Effector memory CD8-positive, alpha-beta T cell (primary cell): ENCODE measurements around the gene CUEDC2.

Experiments used
- ATAC-seq: fragments of 150-1000 bp; cut with Tn5 transposase; replicated peaks from 2 replicates; pipeline ENCODE4 v1.10.0; 2021; ENCODE audit warnings: mild to moderate bottlenecking, moderate library complexity
- DNase-seq, 3 experiments: peaks; one replicate each; pipeline ENCODE4 v3.0.0; 2021
- H3K27ac Mint-ChIP-seq, 2 donors: one replicate each; pipeline ENCODE4 v1.8.0; 2022; ENCODE audit warnings: mild to moderate bottlenecking in 2 of 2, mixed read lengths in 2 of 2, moderate library complexity in 2 of 2
- H3K27me3 Mint-ChIP-seq, 2 donors: one replicate each; pipeline ENCODE4 v1.8.0; 2022; ENCODE audit warnings: mixed read lengths in 2 of 2
- H3K36me3 Mint-ChIP-seq: one replicate; pipeline ENCODE4 v1.8.0; 2022; ENCODE audit warnings: mild to moderate bottlenecking, moderate library complexity, mixed read lengths; ENCODE audit not compliant: insufficient read depth
- H3K4me1 Mint-ChIP-seq, 2 donors: one replicate each; pipeline ENCODE4 v1.8.0; 2022; ENCODE audit warnings: low read depth in 2 of 2, mixed read lengths in 2 of 2
- H3K4me3 Mint-ChIP-seq, 2 donors: one replicate each; pipeline ENCODE4 v1.8.0; 2022; ENCODE audit warnings: mild to moderate bottlenecking in 2 of 2, mixed read lengths in 2 of 2, moderate library complexity in 2 of 2
- H3K9me3 Mint-ChIP-seq, 2 donors: one replicate each; pipeline ENCODE4 v1.8.0; 2022; ENCODE audit warnings: mixed read lengths in 2 of 2

The CUEDC2 gene

GRCh38 chr10:102382871-102383270, 49.5 kb downstream of the CUEDC2 start:
- Mint-ChIP-seq H3K27ac (no peak overlapping the region), H3K4me1 (no peaks in the 10 kb centered on the region), H3K9me3 (no peaks in the 10 kb centered on the region), H3K27me3 (no peaks in the 10 kb centered on the region), H3K36me3 (peaks cover 47% of the 10 kb centered on the region), H3K4me3 (no peak overlapping the region)
- DNase-seq, result no peak
- no peak for ATAC-seq

GRCh38 chr10:102381983-102382382, 50.4 kb downstream of the CUEDC2 start:
- ATAC-seq, result no peak
- Mint-ChIP-seq H3K27me3 (no peaks in the 10 kb centered on the region), H3K27ac (no peak overlapping the region), H3K4me3 (no peak overlapping the region), H3K9me3 (no peaks in the 10 kb centered on the region), H3K4me1 (no peaks in the 10 kb centered on the region), H3K36me3 (peaks cover 56% of the 10 kb centered on the region)
- no peak for DNase-seq

GRCh38 chr10:102379383-102379782, 53.0 kb downstream of the CUEDC2 start:
- Mint-ChIP-seq H3K27ac (no peak overlapping the region), H3K9me3 (no peaks in the 10 kb centered on the region), H3K4me1 (no peaks in the 10 kb centered on the region), H3K36me3 (peaks cover 61% of the 10 kb centered on the region), H3K4me3 (no peak overlapping the region), H3K27me3 (no peaks in the 10 kb centered on the region)
- ATAC-seq, result no peak
- no peak for DNase-seq

GRCh38 chr10:102376901-102377300, 55.5 kb downstream of the CUEDC2 start:
- Mint-ChIP-seq H3K4me1 (no peaks in the 10 kb centered on the region), H3K36me3 (peaks cover 67% of the 10 kb centered on the region), H3K27ac (no peak overlapping the region), H3K9me3 (no peaks in the 10 kb centered on the region), H3K27me3 (no peaks in the 10 kb centered on the region), H3K4me3 (no peak overlapping the region)
- ATAC-seq (no peak), DNase-seq (no peak)

- Mint-ChIP-seq H3K27ac (no peak overlapping the region), H3K4me1 (no peaks in the 10 kb centered on the region), H3K36me3 (peaks cover 65% of the 10 kb centered on the region), H3K27me3 (no peaks in the 10 kb centered on the region), H3K4me3 (no peak overlapping the region), H3K9me3 (no peaks in the 10 kb centered on the region)
- no peak for DNase-seq
- no peak for ATAC-seq
Observed at GRCh38 chr10:102375867-102376266, 56.5 kb downstream of the CUEDC2 start.

GRCh38 chr10:102375250-102375649, 57.1 kb downstream of the CUEDC2 start:
- no peak for ATAC-seq
- no peak for DNase-seq

More at GRCh38 chr10:102375250-102375649, 57.1 kb downstream of the CUEDC2 start:
- Mint-ChIP-seq H3K27me3 (no peaks in the 10 kb centered on the region), H3K27ac (peak overlapping the region in 1 of 2 donors; percentile 51), H3K4me1 (no peaks in the 10 kb centered on the region), H3K9me3 (no peaks in the 10 kb centered on the region), H3K36me3 (peaks cover 62% of the 10 kb centered on the region), H3K4me3 (no peak overlapping the region)
